HT-29 (cell line): ENCODE measurements around the gene TMEM63A. TPM values are rescaled to one million over a fixed set of nuclear protein-coding genes. Genes with fewer than 3 reads are reported as not detected.
A peak's percentile ranks its signal among the peaks of the same experiment; 100 is the strongest.
"Not testable (repeated sequence)": the region's sequence is repeated elsewhere in the genome, so short reads cannot be mapped to it uniquely, and the experiment has no call there.

Experiments used
- DNase-seq: peaks from one replicate; pipeline ENCODE4 v3.0.0-alpha.2; 2015; ENCODE audit warnings: low spot score
- total RNA-seq: library from RNA; depleted of rRNA; stranded (reverse); fragments of >200 nt; shearing (Covaris generic); gene quantifications from 2 replicates; pipeline ENCODE4 v1.2.3, GENCODE V29; 2014

TMEM63A gene
- total RNA-seq, 1 experiment from 2014 or later, result 98.3 TPM

DNA sequence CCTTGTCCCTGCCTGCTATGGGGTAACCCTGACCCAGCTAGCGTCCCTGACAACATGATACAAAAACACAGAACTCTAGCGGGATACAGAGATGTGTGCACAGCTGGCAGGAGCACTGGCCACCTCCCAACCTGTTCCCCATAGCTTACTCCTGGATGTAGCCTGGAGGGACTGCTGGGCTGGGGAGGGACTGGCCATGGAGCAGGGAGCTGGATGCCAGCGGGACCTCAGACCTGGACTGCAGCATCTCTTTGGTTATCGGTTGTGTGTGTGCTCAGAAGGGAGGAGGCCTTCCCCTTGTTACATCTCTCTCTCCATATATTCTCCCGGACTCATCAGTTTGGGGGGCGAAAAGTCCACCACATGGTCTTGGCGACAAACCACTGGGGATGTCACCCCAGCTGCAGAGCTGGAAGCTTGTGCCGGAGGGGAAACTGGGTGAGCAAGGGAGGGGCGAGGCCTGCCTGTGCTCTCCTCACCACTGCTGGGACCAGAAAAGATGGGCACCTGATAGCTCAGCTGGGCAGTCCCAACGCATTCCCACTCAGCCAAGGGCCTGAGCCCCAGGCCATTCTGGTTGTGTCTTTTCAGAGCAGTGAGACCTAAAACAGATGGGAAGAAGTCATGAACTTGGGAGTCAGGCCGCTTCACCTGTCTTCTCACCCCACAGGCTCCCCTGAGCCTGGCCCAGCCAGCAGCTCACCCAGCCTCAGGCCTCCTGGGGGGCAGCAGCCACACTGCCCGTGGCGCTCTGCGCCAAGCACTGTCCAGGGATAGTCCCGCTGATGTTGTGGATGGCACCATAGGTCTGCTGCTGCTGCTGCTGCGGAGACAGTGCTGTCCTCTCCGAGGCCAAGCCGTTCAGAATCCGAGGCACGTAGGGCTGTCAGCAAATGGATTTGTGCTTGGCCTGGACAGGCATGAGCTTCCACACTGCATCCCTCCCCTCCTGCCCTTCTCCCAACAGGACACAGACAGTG is 35.6 kb downstream of the TMEM63A start:
- DNase-seq, result no peak

DNA sequence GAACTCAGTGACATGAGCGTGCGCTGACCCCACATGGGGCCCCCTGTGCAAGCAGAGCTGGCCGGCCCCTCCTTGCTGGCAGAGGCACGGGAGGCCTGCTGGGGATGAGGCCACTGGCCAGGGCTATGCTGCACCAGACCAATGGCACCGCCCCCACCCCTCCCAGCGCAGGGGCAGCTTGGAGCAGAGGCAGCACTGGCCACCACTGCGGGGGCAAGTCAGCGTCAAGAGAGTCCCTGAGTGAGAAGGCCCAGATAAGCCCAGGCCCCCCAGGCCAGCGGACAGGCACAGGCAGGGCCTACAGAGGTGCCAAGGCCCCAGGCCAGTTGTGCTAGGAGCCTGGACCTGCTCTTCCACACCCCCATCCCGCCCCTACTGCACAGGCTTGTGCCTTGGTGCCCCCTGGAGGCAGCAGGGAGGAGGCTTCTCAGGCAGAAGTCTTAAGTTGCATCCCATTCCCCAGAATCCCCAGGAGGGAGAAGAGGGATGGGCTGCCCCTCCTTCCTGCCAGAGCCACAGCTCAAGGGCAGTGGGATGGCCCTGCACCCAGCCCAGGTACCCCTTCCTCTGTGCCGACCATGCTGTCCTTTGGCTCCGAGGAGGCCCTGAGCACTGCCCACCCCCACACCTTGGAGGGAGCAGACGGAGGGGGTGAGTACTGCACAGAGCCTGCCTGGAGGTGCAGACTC is 36.5 kb downstream of the TMEM63A start:
- DNase-seq, result peak; percentile 74

DNA sequence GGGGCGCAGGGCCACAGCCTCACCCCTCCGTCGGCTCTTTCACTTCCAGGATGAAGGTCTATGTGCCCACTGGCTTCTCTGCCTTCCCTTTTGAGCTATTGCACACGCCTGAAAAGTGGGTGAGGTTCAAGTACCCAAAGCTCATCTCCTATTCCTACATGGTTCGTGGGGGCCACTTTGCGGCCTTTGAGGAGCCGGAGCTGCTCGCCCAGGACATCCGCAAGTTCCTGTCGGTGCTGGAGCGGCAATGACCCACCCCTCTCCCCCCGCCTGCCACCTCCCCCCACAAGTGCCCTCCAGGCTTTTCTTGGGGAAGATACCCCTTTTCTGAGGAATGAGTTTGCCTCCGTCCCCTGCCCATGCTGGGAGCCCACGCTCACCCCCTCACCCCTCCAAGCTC is 37.1 kb downstream of the TMEM63A start:
- DNase-seq, result no peak

DNA sequence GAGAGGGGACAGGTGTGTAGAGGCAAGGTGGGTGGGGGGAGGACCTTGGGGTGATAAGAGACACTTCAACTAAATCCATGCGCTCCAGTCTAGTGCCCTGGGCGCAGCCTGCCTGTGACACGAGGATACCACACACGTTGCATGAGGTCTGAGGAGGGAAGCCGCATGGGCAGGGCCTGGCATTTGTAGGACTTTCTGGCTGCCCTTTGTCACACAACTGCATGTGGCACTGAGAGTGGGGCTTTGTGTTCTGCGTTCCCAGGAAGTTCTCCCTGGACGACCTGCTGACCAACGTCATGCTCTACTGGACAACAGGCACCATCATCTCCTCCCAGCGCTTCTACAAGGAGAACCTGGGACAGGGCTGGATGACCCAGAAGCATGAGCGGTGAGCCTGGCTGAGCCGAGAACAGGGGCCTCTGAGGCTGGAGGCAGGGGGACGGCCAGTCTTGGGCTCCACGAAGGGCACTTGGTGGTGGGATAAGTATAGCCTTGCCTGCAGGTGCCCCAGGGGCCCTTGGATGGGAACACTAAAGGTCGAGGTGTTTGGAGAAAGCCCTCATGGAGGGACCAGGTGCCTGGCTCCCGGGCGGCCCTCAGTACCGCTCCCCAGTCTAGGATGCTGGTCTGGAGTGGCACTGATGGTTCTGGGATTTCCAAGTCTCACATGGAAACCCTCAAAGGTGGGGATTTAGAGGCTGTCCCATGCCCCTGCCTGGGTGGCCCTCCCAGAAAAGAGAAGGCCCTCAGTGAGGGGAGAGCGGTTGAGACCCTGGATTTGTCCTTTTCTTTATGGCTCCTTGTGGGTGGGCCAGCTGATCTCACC is 37.7 kb downstream of the TMEM63A start:
- DNase-seq, result no peak

DNA sequence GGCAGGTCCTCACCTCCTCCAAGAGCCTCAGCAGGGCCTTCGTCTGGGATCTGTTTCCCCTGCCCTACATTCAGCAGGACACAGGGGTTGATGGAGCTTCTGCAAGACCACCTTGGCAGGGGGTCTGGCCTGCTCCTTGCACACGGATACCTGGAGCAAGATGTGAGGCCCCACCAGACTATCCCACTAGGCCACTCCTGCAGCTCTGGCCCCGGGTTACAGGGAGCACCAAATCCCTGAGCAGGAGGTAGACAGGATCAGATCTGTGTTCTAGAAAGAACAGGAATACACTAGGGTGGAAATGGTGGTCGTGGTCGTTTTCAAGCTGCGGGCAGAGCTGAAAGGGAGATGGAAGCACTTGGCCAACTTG is 38.8 kb downstream of the TMEM63A start:
- DNase-seq, result no peak

DNA sequence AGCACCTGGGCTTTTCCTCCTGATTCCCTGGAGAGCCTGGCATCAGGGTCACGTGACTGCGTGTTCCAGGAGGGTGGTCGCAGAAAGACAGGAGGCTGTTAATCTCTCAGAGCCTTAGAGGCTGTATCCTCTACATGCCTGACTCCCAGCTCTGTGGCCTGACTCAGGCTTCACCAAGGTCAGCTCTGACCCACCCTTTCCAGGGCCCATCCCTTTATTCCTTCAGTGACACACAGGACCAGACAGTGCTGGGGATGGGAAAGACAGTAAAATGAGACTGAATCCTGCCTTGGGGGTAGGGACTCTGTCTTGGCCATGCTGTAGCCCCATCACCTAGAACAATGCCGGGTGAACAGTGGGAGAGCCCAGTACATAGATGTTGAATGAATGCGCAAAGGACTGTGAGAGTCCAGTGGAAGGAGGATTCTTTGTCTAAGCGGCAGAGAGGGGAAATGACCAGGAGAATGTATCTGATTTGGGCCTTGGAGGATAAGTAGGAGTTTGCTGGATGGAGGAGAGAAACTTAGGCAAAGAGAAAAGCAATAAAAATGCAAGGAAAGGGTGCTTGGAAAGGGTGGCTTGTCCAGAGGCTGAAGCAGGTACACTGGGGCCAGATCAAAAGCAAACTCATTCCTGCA is 39.3 kb downstream of the TMEM63A start:
- peak; percentile 20 for DNase-seq

DNA sequence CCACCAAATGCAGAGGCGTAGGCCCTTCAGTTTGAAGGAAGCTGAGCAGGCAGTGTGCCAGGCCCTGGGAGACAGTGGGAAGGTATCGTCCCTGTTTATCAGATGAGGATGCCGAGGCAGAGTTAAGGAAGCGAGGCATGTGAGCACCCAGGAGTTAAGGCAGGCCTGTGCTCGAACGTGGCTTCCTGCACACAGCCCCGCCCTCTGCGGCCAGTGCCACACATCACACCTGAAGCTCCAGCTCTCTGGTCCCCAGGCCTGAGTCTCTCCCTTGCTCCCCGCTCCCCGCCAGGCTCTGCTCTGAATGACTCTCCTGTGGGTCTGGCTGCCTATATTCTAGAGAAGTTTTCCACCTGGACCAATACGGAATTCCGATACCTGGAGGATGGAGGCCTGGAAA is 40.1 kb downstream of the TMEM63A start:
- DNase-seq, result no peak

DNA sequence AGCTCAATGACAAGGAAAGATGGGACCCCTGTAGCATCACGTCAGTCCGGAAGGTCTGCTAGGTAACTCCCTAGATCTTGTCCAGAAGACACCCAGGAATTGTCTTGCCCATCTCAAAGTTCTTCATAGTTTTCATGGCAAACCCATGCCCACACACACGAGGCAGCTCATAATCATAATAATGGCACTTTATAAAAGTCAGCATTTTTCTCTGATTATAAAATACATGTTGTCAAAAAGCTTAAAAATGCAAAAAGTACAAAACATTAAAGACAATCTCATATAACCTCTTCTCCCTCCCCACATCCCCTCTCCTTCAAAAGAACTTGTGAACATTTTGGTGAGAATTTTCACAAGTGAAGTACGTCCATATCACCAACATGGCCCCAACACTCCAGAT is 41.5 kb downstream of the TMEM63A start:
- no peak for DNase-seq

DNA sequence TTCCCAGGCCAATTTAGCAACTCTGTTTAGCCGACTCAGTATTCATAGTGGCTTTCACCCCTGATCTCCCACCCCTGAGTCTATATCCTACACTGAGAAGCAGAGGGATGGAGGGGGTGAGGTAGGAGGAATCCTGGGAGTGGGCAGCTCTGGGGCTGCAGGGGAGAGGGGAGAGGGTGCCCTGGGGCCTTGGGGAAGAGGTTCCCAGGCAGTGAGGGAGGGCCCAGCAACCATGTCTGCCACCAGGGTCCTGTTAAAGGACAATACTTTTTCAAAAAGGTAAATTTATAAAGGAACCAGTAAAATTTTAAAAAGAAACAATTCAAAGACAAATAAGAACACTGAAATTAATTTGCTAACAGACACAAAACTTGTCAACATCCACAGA is 42.0 kb downstream of the TMEM63A start:
- no peak for DNase-seq

DNA sequence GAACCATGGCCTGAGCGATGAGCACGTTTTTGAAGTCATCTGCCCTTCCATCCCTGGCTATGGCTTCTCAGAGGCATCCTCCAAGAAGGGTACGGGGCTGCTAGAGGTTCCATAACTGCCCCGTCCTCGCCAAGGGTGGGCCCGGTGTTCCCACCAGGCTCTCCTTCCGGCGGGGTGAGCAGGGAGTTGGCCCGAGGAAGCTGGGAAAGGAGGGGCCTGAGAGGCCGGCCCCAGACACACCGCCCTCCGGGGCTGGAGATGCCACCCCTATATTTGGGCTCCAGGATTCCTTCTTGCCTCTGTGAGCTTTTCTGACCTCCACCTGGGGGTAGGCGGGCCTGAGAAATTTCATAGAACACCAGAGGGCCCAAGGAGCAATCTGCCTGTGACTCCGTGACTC is 43.4 kb downstream of the TMEM63A start:
- no peak for DNase-seq

DNA sequence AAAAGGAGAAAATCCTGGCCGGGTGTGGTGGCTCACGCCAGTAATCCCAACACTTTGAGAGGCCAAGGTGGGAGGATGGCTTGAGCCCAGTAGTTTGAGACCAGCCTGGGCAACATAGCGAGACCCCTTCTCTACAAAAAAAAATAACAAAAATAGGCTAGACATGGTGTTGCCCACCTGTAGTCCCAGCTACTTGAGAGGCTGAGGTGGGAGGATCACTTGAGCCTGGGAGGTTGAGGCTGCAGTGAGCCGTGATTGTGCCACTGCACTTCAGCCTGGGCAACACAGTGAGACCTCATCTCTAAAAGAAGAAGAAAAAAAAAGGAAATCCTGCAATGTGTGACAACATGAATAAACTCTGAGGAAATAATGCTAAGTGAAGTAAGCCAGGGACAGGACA is 45.9 kb downstream of the TMEM63A start:
- DNase-seq, result not testable (repeated sequence)

DNA sequence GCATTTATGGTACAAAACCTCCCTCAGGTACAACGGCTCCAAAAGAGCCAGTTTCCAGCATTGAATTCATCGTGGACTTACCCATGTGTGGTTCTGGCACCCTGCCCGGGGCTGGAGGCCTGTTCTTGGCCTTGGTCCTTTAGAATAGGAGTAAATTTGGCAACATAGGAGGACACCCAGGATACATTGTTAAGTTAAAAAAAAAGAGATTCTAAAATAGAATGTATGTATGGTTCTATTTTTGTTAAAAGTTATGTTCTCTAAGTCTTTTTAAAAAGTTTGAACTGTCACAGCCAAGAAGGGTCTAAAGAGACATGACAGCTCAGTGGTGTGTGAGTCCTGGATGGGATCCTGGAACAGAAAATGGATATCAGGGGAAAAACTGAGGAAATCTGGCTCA is 46.3 kb downstream of the TMEM63A start:
- no peak for DNase-seq

DNA sequence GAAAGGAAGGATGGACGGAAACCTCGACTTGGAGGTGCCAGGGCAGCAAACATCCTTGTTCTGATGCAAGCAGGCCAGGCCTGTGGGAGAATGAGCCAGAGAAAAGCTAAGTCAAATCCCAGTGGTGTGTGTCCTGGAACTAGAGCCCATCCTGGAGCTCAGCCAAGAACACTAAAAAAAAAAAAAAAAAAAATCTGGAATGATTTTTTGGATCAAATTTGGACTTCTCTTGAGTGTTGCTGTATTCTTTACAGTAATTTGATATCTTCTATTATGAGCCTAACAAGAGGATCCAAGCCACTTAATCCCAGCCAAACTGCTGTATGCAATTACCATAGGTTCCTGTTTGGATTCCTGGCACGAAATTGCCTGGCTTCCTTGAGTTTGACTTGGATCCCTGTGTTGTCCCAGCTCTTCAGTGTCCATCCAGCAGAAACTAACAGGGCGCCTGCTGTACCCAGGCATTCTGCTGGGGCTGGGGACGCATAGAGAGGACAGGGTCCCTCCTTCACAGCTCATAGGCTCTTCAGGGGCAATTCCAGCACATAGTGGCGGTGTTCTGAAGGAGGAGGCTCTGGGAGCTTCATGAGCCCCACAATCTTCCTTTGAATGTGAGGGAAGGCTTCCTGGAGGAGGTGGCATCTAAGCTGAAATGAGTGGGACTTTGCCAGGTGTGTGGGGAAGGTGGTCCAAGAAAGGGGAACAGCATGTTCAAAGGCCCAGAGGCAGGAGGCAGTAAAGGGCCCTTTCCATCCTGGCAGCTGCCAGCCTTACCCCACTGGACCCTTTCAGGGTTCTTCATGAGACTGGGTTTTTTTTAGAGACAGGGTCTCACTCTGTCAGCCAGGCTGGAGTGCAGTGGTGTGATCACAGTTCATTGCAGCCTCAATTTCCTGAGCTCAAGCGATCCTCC is 47.5 kb downstream of the TMEM63A start:
- no peak for DNase-seq

DNA sequence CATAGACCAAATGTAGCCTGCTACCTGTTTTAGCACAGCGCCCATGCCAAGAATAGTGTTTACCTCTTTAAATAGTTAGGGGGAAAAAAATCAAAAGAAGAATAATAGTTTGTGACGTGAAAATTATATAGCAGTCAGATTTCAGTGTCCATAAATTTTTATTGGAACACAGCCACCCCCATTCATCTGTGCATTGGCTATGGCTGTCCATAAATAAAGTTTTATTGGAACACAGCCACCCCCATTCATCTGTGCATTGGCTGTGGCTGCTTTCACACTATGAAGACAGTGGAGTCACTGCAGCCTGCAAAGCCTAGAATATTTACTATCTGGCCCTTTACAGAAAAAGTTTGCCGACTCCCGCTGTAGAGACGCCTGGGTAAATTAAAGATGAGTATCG is 51.3 kb downstream of the TMEM63A start:
- DNase-seq, result no peak

DNA sequence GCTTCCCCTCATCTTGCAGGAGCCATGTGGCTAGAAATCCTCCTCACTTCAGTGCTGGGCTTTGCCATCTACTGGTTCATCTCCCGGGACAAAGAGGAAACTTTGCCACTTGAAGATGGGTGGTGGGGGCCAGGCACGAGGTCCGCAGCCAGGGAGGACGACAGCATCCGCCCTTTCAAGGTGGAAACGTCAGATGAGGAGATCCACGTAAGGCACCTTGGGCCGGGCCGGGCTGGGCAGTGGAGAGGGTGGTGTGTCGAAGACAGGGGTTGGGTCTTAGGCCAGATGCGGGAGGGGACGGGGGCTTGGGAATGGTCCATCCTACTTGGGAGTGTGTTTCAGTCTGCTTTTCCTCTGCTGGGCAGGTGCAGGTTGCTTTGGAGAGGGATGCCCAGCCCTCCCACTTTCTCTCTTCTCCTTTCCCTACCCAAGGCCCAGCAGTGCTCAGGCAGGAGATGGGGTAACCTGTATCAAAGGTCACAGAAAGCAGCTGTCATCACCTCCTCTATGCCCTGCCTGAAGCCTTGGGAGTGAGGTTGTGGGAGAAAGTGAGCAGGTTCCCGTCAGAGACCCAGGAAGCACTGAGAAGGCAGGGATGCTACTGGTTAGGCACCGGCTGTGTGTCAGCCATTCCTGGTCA is 53.4 kb downstream of the TMEM63A start:
- no peak for DNase-seq

DNA sequence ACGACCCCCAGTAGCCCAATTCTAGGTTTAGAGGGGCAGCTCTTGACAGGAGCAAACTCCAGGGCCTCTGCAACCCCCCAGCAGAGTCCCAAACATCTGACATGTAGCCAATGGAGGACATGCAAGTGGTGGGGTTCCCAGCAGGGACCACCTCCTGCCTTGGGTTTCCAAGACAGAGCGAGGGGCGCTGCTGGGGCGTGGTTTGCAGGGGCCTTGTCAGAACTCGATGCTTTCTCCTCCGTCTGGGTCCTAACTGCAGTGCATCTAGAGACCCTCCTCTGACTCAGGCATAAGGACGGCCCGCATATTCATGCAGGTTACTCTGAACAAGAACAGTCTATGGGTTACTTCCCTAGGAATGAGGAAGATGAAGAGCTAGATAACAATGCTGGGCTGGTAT is 55.1 kb downstream of the TMEM63A start:
- DNase-seq, result no peak

DNA sequence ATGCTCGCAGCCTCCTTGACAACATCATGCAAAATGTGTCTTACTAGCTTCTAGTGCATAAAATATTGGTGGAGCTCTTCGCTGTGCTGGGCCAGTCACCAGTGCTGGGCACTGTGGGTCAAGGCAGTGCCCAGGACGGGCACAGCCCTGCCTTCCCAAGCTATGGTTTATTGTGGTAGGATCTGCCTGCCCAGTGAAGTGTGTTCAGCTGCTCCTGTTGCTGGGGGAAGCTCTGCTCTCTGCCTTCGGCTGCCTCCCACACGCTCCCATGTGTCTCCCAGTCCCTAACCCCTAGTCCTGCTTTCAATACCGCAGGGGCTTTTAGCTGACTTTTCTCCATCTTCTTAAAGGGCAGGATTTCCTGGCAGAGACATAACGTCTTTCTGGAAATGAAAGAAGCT is 56.6 kb downstream of the TMEM63A start:
- no peak for DNase-seq

DNA sequence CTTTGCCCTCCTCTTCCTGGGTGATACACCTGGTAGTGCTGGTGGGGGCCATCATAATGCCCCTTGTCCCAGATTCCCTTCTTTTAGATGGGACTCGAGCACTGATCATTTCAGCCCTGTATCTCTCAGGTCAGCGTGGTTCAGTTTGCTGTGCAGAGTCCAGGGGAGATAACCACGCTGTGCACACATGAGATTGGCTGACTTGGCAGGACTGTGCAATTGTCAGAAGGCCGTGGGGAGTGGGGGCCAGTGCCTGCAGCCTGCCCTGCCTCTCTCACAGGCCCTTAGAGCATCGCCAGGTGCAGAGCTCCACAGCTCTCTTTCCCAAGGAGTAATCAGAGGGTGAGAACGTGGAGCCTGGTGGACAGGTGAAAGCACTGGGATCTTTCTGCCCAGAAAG is 57.1 kb downstream of the TMEM63A start:
- DNase-seq, result no peak

DNA sequence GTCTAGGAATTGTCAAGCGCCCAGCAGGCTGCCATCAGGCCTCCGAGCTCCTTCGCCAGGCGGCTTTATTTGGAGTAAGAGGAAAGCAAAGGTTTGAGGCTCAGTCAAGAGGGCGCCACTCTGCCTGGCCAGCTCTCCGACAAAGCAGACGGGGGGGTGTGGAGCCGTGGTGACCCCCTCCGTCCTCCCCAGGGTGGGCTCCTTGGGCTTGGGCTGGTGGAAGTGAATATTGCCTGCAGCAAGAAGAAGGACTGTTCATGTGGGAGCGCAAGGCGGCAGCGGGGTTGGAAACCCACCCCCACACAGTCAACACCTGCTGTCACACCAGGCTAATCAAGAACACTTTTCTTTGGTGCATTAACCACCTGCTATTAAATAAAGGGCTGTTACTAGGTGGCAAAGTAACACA is 57.6 kb downstream of the TMEM63A start:
- no peak for DNase-seq

DNA sequence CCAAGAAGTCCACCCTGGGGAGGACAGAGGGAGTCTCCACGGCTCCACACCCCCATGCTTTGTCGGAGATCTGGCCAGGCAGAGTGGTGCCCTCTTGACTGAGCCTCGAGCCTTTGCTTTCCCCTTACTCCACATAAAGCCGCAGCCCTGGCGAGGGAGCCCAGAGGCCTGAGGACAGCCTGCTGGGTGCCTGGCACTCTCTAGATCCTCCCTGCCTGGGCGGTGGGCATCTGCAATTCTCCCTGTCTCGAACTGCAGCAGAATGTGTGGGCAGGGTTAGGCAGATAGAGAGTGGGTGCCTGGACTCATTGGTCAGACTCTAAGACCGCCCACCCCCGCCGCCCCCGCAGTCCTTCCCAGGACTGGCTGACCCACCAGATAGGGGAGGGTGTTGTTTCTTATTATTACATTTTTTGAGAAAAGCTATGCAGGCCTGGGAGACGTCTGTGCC is 58.3 kb downstream of the TMEM63A start:
- DNase-seq, result no peak
